OCI-M2 (cell line): ENCODE data around the gene MAML3.
"Not testable (repeated sequence)": the region's sequence is repeated elsewhere in the genome, so short reads cannot be mapped to it uniquely, and the experiment has no call there.

Experiments
- DNase-seq: peaks from one replicate; lab custom pipeline; 2025; ENCODE audit not compliant: unreplicated experiment; lab: John Stamatoyannopoulos, UW

Gene MAML3

DNA sequence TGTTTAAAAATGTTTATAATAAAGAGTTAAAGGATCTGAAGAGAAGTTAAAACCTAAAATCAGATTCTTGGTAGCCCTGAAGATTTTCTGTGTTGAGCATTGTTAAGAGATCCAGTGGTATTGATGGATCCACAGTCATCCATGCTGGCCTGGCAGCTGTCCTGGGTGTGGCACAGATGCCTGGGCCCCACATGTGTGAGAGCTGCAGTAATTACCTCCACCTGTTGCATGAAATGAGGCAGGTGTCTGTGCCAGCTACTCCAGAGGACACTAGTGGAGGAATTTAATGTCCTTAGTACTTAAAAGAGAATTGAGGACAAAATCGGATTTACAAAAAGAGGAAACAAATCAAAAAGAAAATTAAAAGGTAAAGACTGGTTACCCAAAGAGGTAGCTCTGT is 444.3 kb downstream of the MAML3 start:
- no peak for DNase-seq

DNA sequence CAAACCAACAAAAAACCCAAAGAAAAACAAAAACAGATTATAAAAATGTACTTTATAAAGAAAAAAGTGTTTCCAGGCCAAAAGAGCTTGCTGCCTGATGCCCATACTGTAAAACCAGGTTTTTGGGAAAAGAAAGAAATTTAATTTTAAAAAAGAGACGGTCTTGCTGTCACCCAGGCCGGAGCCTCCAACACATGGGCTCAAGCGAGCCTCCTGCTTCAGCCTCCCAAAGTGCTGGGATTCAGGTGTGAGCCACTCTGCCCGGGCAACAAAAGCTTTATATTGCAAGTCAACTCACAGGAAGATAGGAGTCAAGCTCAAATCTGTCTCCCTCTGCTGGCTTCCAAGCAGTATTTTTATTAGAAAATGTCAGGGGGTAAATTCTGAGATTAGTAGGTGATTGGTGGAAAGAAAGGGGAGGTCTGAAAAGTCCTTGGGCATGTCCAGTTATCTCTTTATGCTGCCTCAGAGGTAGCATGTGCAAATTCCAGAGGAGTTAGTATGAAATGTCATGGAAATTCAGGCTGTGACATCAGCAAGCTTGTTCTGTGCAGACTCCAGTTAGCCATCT is 449.0 kb downstream of the MAML3 start:
- DNase-seq = no peak

DNA sequence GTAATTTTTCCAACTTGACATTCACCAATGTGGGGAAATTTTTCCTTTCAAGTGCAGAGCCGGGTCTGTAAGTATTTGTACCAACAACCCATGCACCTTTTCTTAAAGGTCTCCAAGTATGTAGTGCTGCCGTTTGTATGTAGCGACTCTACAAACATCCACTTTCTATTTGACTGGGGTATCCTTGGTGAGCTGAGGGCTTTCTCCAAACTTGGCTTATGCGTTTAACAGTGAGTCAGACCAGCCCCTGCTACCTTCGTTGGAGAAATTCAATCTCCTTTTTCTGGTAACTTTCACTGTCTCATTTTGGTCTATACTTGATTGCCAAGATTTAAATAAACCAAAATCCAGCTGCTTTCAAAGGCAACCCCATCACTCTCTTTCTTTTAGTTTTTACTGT is 453.4 kb downstream of the MAML3 start:
- no peak for DNase-seq

- DNase-seq = not testable (repeated sequence)
These were observed 455.6 kb downstream of the MAML3 start for GRCh38 chr4:139698167-139698925.

DNA sequence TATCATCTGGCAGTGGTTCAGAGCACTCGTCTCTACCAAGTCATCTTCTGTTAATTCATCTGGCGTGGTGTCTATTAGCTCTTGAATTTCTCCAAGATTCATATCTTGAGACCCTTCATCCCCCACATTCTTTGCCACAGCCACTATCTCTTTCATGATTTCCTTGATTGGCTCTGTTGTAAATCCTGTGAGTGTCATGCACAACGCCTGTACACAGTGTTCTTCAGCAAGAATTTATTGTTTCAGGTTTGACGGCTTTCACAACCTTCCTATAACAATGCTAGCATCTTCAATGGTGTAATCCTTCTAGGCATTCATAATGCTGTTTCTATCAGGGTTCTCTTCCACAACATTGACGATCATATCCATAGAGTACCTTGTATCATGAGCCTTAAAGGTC is 457.5 kb downstream of the MAML3 start:
- DNase-seq = no peak

GRCh38 chr4:139694522-139695107 is 459.4 kb downstream of the MAML3 start:
- DNase-seq = no peak

GRCh38 chr4:139692309-139693012 is 461.5 kb downstream of the MAML3 start:
- peak; percentile 14 for DNase-seq

- DNase-seq = no peak
These were observed 463.6 kb downstream of the MAML3 start for GRCh38 chr4:139690419-139690818.

- DNase-seq = no peak
These were observed 464.8 kb downstream of the MAML3 start for GRCh38 chr4:139689093-139689722.

GRCh38 chr4:139686988-139687387 is 467.0 kb downstream of the MAML3 start:
- DNase-seq = no peak

DNA sequence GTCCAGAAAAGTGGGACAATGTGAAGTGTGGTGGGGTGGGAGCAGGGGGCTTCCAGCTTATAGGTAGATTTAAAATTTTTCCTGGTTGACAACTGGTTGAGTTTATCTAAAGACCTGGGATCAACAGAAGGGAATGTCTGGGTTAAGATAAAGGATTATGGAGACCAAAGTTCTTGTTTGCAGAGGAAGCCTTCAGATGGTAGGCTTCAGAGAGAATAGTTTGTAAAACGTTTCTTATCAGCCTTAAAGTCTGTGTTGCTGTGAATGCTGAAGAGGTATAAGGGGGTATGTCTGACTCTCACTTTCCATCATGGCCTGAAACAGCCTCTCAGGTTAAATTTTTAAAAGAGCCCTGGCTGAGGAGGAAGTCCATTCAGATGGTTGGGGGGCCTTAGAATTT is 467.9 kb downstream of the MAML3 start:
- DNase-seq = peak; percentile 21

DNA sequence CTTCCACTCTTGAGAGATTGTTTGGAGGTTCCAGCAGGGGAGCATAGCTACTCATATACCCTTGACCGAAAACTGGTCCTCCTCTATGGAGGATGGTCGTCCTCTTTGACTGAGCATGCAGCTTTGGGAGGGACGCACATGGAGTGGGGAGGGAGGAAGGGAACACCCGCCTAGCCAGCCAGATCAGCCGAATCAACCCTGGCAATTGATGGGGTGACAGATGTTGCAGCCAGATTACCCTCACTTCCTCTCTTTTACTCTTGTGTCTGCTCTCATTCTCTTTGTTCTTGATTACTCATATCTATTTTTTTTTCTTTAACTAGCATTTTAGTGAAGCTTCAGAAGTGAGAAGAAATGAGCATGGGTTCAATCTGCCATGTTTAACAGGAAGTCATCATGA is 468.8 kb downstream of the MAML3 start:
- DNase-seq = peak; percentile 58

DNA sequence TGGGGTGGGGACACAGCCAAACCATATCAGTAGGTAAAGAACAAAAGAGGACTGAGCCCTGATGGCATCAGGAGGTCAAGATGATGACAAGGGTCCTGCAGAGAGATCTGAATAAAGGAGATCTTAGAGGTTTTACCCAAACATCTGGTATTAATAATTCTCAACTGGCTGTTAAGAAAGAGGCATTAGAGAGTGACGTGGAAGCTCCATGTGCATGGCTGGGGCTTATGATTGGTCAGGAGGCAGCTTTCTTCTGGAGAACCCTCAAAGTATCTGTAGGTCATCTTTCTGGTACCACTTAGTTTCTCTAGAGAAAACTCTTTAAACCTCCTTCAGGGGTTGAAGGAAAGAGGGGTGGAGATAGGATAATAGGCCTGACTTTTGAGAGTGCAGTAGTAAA is 469.6 kb downstream of the MAML3 start:
- no peak for DNase-seq

- DNase-seq = no peak
These were observed 471.2 kb downstream of the MAML3 start for GRCh38 chr4:139682741-139683151.

- no peak for DNase-seq
These were observed 471.7 kb downstream of the MAML3 start for GRCh38 chr4:139682309-139682708.

- DNase-seq = no peak
These were observed 476.9 kb downstream of the MAML3 start for GRCh38 chr4:139676913-139677585.

GRCh38 chr4:139676365-139676764 is 477.6 kb downstream of the MAML3 start:
- DNase-seq = no peak

GRCh38 chr4:139675651-139676050 is 478.3 kb downstream of the MAML3 start:
- DNase-seq = no peak

- no peak for DNase-seq
These were observed 479.0 kb downstream of the MAML3 start for GRCh38 chr4:139674875-139675550.

DNA sequence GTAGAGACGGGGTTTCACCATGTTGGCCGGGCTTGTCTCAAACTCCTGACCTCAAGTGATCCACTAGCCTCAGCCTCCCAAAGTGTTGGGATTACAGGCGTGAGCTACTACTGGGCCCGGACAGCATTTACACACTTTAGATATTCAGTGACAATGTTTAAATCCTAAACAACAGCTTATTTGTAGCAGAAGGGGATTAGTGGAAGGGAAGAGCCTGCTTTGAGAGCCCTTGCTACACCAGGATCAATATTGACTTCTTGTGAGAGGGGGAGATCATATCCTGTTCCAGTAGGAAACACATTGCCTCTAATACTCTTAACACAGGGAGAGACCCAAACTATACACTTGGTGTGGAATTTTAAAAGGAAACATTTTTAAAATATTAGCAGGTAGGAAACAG is 481.3 kb downstream of the MAML3 start:
- no peak for DNase-seq
